A204.1 (cell line): ENCODE data around the gene WSB1.
"Not testable (repeated sequence)": the region's sequence is repeated elsewhere in the genome, so short reads cannot be mapped to it uniquely, and the experiment has no call there.

Experiments used
- FAIRE-seq: peaks from 2 replicates; lab custom pipeline; 2012; peaks lifted over from hg19 to GRCh38; lab: Jason Lieb, UNC

WSB1 gene

DNA sequence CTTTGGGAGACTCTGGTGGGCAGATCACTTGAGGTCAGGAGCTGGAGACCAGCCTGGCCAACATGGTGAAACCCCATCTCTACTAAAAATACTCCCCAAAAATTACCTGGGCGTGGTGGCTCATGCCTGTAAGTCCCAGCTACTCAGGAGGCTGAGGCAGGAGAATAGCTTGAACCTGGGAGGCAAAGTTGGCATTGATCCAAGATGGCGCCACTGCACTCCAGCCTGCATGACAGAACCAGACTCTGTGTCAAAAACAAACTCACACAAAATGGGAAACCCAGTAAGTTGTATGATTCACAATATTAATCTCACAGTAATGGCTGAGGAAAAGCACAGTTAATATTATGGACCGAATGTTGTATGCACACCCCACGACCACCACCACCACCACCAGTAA lies 24.3 kb downstream of the WSB1 start:
- FAIRE-seq = no peak

GRCh38 chr17:27318633-27319032 lies 24.7 kb downstream of the WSB1 start:
- FAIRE-seq = no peak

GRCh38 chr17:27319541-27320221 lies 25.8 kb downstream of the WSB1 start:
- no peak for FAIRE-seq

DNA sequence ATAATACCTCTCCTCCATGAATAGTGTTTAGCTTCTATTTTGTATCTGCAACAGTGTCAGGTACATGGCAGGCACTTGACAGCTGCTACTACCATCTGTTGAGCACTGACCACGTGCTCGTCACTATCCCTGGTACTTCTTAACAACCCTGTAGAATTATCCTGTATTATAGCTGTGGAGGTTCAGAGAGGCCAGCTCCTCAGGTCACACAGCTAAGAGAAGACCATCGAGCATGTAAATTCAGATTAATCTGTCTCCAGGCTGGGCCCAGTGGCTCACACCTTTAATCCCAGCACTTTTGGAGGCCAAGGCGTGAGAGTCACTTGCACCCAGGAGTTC lies 26.3 kb downstream of the WSB1 start:
- no peak for FAIRE-seq

DNA sequence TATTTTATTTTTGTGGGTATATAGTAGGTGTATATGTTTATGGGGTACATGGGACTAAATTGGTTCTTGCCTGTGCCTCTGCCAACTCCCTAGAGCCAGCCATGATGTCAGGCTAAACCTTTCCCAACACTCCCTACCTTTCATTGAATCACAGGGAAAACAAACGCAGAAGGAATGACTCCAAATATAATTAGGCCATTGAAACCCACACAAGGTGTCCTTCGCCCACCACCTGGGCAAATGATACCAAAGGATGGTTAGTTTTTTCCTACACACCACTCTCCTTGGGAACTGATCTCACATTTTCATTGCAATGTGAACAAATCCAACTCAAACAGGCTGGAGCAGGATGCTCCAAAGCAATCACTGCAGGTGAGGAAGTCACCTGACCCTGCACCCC lies 27.5 kb downstream of the WSB1 start:
- FAIRE-seq = no peak

- no peak for FAIRE-seq
Measured at GRCh38 chr17:27322026-27322425, 28.1 kb downstream of the WSB1 start.

DNA sequence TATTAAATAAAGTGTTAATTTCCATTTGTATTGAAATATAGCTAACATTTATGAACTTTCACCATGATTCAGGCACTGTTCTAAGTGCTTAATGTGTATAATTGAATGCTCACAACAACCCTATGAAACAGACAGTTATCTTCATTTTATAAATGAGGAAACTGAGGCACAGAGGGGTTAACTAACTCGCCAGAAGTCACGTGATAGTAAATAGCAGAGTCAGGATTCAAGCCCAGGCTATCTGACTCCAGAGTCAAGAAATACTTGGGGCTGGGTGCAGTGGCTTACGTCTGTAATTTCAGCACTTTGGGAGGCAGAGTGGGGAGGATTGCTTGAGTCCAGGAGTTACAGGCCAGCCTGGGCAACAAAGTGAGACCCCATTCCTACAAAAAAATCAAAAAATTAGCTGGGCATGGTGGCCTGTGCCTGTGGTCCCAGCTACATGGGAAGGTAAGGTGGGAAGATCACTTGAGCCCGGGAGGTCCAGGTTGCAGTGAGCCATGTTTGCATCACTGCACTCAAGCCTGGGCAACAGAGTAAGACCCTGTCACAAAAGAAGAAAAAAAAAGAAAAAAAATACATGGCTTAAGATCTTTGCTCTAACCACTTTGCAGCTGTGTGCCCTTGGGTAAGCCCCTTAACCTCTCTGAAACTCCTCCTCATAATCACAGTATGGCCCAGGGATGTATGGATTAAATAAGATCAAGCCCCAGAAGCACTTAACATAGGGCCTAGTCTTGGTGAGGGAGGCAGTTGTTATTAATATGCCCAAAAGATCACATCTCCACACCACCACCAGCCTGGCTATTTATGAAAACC lies 29.0 kb downstream of the WSB1 start:
- no peak for FAIRE-seq

DNA sequence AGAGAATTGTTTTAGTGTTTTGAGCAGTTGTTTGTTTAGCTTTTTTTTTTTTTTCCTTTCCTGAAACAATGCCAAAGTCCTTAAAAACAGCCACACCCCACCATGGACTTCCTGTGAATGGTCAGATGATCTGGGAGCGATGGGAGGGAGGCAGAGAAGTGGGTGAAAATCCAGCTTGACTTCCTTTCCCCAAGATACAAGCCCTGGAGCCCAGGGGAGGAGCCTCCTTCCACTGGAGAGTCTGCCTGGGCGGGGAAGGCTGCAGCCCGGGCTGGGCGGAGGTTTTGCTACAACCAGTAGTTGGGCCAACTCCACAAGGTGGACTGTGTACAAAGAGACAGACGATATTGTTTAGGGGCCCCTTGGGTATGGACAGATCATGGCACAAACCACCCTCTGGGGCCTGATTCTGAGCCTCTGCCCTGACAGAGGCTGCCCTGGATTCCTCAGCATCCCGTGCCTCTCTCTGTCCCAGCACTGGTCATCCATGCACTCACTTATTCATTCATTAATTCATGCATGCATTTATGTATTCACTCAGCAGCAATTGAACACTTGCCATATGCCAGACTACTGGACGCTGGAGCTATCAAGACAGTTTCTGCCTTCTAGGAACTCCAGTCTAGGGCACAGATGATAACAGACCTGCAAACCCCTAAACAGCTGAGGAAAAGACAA lies 29.8 kb downstream of the WSB1 start:
- no peak for FAIRE-seq

DNA sequence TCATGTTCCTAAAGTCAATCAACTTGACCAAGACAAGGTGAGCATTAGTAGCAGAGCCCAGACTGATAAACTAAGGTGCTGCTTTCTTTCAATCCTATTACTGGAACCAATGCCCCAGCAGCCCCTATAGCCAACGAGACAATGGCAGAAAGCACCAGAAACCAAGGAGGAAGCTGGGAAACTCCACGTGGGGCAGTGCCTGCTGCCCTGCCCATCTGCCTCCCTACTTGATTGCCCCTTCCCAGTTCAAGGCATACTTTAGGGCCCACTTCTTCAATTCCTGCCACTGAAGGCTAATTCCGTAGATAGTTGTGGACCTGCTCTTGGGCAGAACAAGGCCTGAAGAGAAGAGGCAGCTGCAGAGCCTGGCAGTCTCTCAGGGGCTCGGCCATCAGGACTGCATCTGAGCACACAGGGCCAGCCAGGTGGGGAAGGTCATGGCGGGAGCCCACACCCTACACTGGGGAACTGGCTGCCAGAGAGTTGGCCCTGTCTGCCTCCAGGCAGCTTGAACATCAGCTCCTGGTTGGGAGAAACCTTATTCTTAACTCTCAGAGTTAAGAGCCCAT lies 30.9 kb downstream of the WSB1 start:
- FAIRE-seq = no peak

DNA sequence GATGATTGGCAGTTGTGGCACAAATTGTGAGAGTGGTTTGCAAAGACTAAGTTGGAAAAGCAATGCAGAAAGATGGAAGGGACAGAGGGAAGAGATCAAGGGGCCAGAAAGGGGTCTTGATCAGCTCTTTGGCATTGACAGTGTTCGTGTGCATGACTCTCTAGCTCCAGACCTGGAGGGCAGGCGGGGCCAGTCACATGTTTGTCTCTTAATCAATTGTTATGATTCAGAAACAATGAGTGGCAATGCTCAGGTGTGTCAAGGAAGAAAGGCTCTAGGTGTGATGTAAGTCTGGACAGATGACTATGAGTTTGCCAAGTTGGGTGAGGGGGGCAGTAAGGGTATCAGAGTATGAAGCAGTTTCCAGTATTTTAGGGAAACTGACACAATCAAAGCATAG lies 32.1 kb downstream of the WSB1 start:
- FAIRE-seq = no peak

GRCh38 chr17:27326585-27326984 lies 32.7 kb downstream of the WSB1 start:
- FAIRE-seq = no peak

DNA sequence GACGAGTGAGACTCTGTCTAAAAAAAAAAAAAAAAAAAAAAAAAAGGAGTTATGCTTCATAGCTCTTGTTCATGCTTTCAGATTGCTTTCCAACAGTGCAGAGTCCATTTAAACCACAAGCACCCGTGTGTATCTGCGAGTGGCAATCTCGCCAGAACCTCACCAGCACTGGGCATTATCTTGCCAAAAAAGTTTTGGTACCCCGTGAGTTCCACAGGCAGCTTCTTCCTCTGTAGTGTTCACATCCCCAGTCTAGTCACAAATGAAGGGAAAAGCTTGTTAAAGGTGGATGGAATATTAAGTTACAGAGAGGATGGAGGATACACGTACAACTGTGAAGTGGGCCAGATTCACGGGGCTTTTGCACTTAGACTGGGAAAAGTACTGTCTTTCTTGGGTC lies 33.5 kb downstream of the WSB1 start:
- FAIRE-seq = no peak

DNA sequence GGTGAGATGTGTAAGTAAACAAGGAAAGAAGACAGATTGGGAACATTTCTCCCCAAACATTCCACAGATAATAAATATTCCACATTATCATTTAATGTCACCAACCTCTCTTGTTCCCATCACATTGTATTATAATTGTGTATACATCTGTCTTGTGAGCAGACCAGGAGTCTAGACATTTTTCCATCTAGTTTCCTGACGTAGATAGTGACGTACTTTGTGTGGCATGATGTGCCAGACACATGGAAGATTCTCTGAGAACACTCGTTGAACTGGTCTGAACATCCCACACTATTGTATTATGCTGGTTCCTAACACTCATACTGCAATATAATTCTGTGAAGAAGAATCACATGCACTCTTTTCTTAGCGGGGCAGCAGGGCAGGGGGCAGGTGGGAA lies 34.0 kb downstream of the WSB1 start:
- no peak for FAIRE-seq

GRCh38 chr17:27328686-27329085 lies 34.8 kb downstream of the WSB1 start:
- not testable (repeated sequence) for FAIRE-seq

DNA sequence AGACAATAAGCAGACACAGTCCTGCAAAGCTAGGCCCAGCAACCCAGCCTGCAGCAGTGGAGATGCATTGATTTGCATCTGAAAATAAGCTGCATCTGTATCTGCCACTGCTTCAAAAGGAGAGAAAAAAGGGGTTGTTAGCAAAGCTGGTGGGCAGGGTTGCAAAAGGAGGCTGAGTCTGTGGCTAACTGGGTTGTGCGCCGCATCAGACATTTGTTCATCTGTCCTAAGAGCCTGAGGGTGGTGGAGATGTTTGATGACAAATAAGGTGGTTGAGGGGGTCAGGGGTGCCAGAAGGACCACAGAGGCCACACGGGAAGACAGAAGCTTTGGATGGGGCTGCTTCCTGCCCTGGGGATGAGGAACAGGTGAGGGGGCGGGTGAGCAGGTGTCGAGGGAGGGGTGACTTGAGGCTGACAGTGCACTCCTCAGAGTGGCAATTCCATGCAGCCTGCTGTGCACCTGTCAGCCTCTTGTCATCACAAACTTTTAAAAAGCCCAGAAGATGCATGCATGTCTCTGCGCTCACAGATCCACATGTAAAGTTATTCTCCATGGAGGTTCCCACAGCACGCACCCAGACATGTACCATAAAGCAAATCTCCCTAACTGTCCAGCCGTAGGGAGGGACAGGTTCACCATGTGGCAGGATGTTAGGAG lies 35.4 kb downstream of the WSB1 start:
- FAIRE-seq = no peak

- FAIRE-seq = no peak
Measured at GRCh38 chr17:27332047-27332393, 38.1 kb downstream of the WSB1 start.

- FAIRE-seq = peak; percentile 85
Measured at GRCh38 chr17:27332485-27333409, 38.8 kb downstream of the WSB1 start.

- no peak for FAIRE-seq
Measured at GRCh38 chr17:27333410-27333980, 39.6 kb downstream of the WSB1 start.

- no peak for FAIRE-seq
Measured at GRCh38 chr17:27336184-27336583, 42.3 kb downstream of the WSB1 start.

DNA sequence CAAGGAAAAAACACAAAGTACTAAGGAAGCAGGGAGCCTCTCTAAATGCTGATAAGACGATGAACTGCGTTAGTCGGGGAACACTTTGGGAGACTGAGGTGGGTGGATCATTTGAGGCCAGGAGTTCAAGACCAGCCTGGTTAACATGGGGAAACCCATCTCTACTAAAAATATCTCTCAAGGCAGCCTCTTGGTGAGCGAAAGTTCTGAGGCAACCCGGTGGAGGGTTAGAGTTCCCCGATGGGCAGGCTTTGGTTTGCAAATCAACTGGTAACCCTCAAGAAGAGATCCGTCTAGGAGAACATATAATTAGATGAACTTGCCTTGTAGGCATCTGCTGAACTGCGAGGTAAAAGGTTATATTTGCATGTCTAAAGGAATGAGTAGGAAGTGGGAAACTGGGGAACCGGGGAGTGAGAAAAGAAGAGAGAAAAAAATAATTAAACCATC lies 44.6 kb downstream of the WSB1 start:
- FAIRE-seq = no peak

DNA sequence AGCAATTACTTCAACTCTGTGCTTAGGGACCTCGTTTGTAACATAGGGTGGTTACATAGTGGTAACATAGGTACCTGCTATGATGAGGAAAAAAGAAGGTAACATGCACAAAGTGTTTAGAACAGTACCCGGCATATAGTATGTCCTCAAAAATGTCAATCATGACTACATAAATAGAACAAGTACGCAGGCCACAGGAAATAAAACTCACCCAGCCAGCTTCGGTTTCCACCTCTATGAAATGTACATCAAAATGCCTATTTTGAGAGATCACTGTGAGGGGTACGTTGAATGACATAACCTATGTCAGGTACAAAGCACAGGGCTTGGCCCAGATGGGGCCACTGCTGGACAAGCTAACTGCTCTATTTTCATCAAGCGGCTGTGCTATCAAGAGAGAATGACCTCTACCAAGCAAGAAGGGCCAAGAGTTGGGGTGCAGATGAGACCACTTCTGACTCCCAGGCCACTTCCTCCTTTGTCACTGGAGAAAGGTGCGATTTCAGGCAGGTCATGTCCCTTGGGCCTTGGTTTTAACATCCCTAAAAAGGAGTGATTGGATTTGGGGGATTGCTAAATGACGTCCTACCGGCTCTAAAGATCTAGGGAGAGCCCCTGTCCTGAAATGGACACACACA lies 45.4 kb downstream of the WSB1 start:
- no peak for FAIRE-seq
